Activated CD8-positive, alpha-beta memory T cell treated with anti-CD3 and anti-CD28 coated beads, Interleukin-2, amount 10 ng/mL, durations not matched to agents 7 days and 5 days (primary cell): Measurements from ENCODE around the gene B3GALT5. TPM values are rescaled to one million over a fixed set of nuclear protein-coding genes. Genes with fewer than 3 reads are reported as not detected.

Experiments used
- ATAC-seq: fragments of 150-1000 bp; cut with Tn5 transposase; one replicate; pipeline ENCODE4 v1.10.0; 2021; ENCODE audit warnings: moderate library complexity
- CTCF ChIA-PET: fragments of 350-600 bp; sonication (Branson Sonifier 250); formaldehyde crosslinking; loops from one replicate; lab custom pipeline; 2021; ENCODE audit warnings: antibody characterized with exemption; lab: Charles Lee
- DNase-seq: peaks from one replicate; pipeline ENCODE4 v3.0.0-alpha.2; 2020
- H3K27ac Mint-ChIP-seq: one replicate; pipeline ENCODE4 v1.8.0; 2021; ENCODE audit warnings: mild to moderate bottlenecking, mixed read lengths
- H3K27me3 Mint-ChIP-seq: one replicate; pipeline ENCODE4 v1.8.0; 2021; ENCODE audit warnings: mixed read lengths
- H3K36me3 Mint-ChIP-seq: one replicate; pipeline ENCODE4 v1.8.0; 2021; ENCODE audit warnings: mild to moderate bottlenecking, mixed read lengths
- H3K4me1 Mint-ChIP-seq: one replicate; pipeline ENCODE4 v1.8.0; 2021; ENCODE audit warnings: mixed read lengths
- H3K4me3 Mint-ChIP-seq: one replicate; pipeline ENCODE4 v1.8.0; 2021; ENCODE audit warnings: mild to moderate bottlenecking, moderate library complexity, mixed read lengths
- H3K9me3 Mint-ChIP-seq: one replicate; pipeline ENCODE4 v1.8.0; 2022; ENCODE audit warnings: low read depth, mixed read lengths
- total RNA-seq, 2 experiments: library from RNA; stranded (reverse); gene quantifications; one replicate each; pipeline ENCODE4 v1.2.3, GENCODE V29; 2021

B3GALT5 gene
- total RNA-seq, 2 experiments from 2014 or later = not detected

DNA sequence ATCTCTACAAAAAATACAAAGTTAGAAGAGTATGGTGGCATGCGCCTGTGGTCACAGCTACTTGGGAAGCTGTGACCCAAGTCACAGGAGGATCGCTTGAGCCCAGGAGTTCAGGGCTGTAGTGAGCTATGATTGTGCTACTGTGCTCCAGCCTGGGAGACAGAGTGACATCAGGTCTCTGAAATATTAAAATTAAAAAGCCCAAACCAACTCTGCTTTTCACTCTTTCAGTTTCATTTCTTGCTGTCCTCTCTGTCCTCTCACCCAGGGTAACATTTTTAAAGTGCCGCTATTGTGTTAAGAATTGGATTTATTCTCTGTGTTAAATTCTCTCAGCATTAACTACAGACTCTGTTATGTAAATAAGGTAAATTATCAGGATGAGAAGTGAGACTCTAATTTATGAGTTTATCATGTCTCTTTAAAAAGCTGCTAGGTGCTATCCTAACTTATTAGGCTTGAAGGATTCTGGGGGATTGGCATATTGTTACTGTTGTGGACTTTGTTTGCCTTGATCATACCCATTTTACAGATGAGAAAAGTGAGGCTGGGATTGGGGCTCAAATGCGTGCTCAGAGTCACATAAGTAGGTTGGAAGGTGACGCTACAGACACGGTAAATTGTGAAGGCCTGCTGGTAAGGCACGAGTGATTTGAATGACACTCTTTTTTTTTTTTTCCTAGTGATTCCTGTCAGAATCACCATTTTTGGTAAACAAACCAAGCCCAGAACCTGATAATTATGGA is 46.5 kb downstream of the B3GALT5 start:
- Mint-ChIP-seq H3K27me3 (peaks cover 3% of the 10 kb centered on the region), H3K9me3 (peaks cover 2% of the 10 kb centered on the region), H3K36me3 (no peaks in the 10 kb centered on the region), H3K4me1 (no peaks in the 10 kb centered on the region), H3K4me3 (no peak overlapping the region), H3K27ac (no peak overlapping the region)
- ATAC-seq (no peak), DNase-seq (no peak)
- CTCF ChIA-PET = no interaction called here

DNA sequence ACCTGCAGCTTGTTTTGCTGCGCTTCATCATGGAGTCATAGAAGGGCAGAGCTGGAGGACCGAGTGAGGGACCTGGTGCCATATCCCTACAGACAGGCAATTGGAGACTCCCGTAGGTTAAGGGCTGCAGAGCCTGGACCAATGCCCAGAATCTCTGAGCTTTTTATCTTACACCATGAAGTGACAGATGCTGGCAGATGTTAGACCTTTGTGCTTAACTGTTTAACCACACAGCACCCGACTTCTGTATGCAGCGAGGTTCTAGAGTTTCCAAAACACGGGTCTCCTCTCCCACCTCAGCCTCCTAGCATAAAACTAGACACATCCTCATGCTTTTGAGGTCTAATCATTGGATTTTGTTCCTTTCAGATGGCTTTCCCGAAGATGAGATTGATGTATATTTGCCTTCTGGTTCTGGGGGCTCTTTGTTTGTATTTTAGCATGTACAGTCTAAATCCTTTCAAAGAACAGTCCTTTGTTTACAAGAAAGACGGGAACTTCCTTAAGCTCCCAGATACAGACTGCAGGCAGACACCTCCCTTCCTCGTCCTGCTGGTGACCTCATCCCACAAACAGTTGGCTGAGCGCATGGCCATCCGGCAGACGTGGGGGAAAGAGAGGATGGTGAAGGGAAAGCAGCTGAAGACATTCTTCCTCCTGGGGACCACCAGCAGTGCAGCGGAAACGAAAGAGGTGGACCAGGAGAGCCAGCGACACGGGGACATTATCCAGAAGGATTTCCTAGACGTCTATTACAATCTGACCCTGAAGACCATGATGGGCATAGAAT is 47.6 kb downstream of the B3GALT5 start:
- H3K27me3 Mint-ChIP-seq = peaks cover 3% of the 10 kb centered on the region
- H3K4me1 Mint-ChIP-seq = no peaks in the 10 kb centered on the region
- H3K27ac Mint-ChIP-seq = no peak overlapping the region
- CTCF ChIA-PET = no interaction called here
- no peaks in the 10 kb centered on the region for H3K36me3 Mint-ChIP-seq
- DNase-seq (no peak), ATAC-seq (no peak)
- no peak overlapping the region for H3K4me3 Mint-ChIP-seq
- H3K9me3 Mint-ChIP-seq = peaks cover 2% of the 10 kb centered on the region

DNA sequence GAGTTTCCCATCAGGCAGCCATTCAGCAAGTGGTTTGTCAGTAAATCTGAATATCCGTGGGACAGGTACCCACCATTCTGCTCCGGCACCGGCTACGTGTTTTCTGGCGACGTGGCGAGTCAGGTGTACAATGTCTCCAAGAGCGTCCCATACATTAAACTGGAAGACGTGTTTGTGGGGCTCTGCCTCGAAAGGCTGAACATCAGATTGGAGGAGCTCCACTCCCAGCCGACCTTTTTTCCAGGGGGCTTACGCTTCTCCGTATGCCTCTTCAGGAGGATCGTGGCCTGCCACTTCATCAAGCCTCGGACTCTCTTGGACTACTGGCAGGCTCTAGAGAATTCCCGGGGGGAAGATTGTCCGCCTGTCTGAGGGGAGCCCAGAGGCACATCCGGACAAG is 48.4 kb downstream of the B3GALT5 start:
- ATAC-seq (no peak), DNase-seq (no peak)
- no peak overlapping the region for H3K4me3 Mint-ChIP-seq
- H3K9me3 Mint-ChIP-seq = peaks cover 2% of the 10 kb centered on the region
- H3K27ac Mint-ChIP-seq = no peak overlapping the region
- no peaks in the 10 kb centered on the region for H3K36me3 Mint-ChIP-seq
- H3K4me1 Mint-ChIP-seq = no peaks in the 10 kb centered on the region
- H3K27me3 Mint-ChIP-seq = peaks cover 3% of the 10 kb centered on the region
- CTCF ChIA-PET = no interaction called here

DNA sequence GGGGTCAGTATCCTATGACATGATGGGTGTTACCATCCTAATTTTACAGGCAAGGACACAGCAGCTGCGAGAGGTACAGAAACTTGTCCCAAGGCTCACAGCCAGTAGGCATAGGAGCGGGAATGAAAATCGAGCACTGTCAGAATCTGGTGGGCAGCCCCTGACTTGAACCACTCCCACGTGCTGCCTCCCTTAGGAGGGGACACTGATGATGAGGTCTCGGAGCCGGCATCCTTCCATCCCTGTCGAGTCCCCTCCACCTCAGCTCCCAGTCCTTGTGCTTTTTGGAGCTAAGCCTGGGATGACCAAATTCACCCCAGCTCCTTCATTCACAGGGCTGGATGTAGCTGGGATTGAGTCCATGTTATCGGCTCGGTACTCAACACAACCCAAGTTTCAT is 49.0 kb downstream of the B3GALT5 start:
- no peaks in the 10 kb centered on the region for H3K36me3 Mint-ChIP-seq
- no peak for DNase-seq
- H3K4me1 Mint-ChIP-seq = no peaks in the 10 kb centered on the region
- ATAC-seq = no peak
- H3K27me3 Mint-ChIP-seq = peaks cover 3% of the 10 kb centered on the region
- CTCF ChIA-PET = no interaction called here
- no peak overlapping the region for H3K27ac Mint-ChIP-seq
- peaks cover 2% of the 10 kb centered on the region for H3K9me3 Mint-ChIP-seq
- no peak overlapping the region for H3K4me3 Mint-ChIP-seq

DNA sequence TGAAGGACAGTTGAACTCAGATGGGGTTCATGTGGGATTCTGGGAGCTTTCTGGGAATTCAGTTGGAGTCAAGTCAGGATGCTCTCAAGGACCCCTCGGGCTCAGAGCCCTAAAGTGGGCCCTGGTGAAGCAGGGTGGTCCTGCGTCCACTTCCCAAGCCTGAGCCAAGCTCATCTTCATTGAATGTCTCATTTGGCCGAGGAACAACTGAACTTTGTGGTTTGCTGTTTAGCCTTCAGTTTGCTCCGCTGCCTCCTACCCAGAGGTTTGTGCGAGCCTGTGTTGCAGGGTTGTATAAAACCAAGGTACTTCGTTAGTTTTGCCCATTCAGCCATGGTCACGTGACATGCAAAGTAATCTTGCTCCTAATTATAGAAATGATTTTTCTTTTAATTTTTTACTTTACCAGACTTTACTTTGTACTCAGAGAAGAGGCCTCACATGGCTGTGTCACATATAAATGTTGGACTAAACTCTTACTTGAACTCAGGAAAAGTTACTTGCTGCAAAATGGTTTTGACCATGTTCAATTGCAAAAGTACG is 49.7 kb downstream of the B3GALT5 start:
- Mint-ChIP-seq H3K36me3 (no peaks in the 10 kb centered on the region), H3K27ac (no peak overlapping the region), H3K27me3 (peaks cover 3% of the 10 kb centered on the region), H3K9me3 (peaks cover 2% of the 10 kb centered on the region), H3K4me1 (no peaks in the 10 kb centered on the region), H3K4me3 (no peak overlapping the region)
- no peak for ATAC-seq
- no peak for DNase-seq
- CTCF ChIA-PET = no interaction called here

DNA sequence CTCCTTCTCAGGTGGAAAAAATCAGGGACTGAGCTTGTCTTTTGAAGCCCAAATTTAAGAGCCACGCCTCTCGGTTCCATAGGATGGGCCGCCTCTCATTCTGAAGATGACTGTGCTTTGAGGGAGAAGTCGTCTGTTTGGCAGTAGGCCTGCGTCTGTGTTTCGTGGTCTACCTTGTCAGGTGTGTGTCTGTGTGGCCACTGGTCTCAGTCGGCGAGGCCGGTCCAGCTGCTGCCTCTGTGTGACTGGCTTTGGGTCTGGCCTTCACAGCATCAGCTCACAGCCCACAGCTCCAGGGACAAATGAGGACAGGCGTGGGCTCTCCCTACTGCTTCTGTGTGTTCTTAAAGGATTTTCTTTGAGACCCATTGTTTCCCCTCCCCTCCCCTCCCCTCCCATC is 50.3 kb downstream of the B3GALT5 start:
- Mint-ChIP-seq H3K9me3 (no peaks in the 10 kb centered on the region), H3K4me1 (no peaks in the 10 kb centered on the region), H3K27ac (no peak overlapping the region), H3K27me3 (peaks cover 3% of the 10 kb centered on the region), H3K4me3 (no peak overlapping the region), H3K36me3 (no peaks in the 10 kb centered on the region)
- ATAC-seq (no peak), DNase-seq (no peak)
- CTCF ChIA-PET = no interaction called here

DNA sequence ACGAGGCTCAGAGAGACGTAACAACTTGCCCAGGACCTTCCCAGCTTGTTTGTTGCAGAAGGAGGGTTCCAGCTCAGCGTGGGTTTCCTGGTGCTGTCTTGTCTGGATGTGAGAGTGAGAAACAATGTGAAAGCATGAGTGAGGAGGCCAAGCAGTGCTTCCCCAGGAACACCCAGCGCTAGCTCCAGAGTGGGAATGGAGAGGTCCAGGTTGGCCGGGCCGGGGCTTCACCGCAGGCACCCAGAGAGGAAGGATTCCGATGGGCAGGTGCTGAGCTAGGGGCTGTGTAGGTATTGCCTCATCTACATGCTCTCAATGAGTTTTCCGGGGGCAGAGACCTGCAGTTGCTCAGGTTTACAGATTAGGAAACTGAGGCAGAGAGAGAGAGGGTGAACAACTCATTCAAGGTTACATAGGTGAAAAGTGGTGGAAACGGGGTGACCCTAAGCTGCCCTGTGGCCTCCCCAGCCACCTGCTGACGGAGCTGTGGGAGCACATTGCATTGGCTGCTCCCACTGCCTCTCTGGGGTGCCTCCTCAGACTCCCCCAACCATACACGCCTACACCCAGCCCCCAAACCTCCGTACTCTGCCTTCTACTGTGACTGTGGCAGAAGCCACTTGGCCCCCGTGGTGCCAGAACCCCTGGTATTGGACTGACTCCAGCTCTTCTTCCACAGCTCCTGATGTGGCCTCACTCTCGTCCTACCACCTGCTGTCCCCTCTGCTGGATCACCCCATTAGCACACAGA is 51.2 kb downstream of the B3GALT5 start:
- H3K4me1 Mint-ChIP-seq = no peaks in the 10 kb centered on the region
- CTCF ChIA-PET = no interaction called here
- peaks cover 3% of the 10 kb centered on the region for H3K27me3 Mint-ChIP-seq
- DNase-seq (no peak), ATAC-seq (no peak)
- H3K9me3 Mint-ChIP-seq = no peaks in the 10 kb centered on the region
- H3K36me3 Mint-ChIP-seq = no peaks in the 10 kb centered on the region
- H3K27ac Mint-ChIP-seq = no peak overlapping the region
- H3K4me3 Mint-ChIP-seq = no peak overlapping the region

DNA sequence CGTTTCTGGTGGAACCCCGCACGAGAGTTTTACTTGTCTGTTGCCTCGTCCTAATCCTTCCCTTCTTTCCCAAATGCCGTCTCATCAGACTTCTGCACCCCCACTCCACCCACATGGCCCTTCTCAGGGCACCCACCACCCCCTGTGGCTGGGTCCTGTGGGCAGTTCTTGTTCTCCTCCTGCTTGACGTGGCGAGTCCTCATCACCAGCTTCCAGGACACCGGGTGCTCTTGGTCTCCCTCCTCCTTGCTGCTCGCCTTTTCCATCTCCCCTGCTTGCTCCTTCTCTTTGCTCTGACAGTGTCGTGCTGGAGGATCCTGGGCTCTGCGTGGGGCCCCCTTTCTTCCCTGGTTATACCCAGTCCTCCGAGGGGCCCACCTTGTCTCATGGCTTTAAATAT is 51.8 kb downstream of the B3GALT5 start:
- no peaks in the 10 kb centered on the region for H3K27me3 Mint-ChIP-seq
- CTCF ChIA-PET = no interaction called here

DNA sequence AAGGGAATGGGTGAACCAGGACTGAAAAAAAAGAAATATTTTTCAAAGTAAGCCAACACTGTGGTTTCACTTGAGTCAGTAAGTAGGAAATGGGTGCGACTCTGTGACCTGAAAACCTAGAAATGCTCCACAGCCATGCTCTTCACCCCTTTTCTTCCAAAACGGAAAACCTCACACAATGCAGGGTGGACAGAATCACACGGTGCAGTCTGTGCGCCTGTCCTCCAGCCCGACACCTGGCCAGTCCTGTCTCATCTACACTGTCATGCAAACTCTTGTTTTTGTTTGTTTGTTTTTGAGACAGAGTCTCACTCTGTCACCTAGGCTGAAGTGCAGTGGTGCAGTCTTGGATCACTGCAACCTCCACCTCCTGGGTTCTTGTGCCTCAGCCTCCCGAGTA is 53.3 kb downstream of the B3GALT5 start:
- H3K36me3 Mint-ChIP-seq = no peaks in the 10 kb centered on the region
- H3K4me3 Mint-ChIP-seq = no peak overlapping the region
- no peaks in the 10 kb centered on the region for H3K4me1 Mint-ChIP-seq
- CTCF ChIA-PET = no interaction called here
- ATAC-seq = no peak
- H3K27ac Mint-ChIP-seq = no peak overlapping the region
- no peaks in the 10 kb centered on the region for H3K27me3 Mint-ChIP-seq
- no peak for DNase-seq
- H3K9me3 Mint-ChIP-seq = no peaks in the 10 kb centered on the region

More for the DNA sequence above, 51.8 kb downstream of the B3GALT5 start:
- no peak overlapping the region for H3K4me3 Mint-ChIP-seq
- no peak for DNase-seq
- no peaks in the 10 kb centered on the region for H3K36me3 Mint-ChIP-seq
- no peaks in the 10 kb centered on the region for H3K4me1 Mint-ChIP-seq
- no peak overlapping the region for H3K27ac Mint-ChIP-seq
- ATAC-seq = no peak
- H3K9me3 Mint-ChIP-seq = no peaks in the 10 kb centered on the region

DNA sequence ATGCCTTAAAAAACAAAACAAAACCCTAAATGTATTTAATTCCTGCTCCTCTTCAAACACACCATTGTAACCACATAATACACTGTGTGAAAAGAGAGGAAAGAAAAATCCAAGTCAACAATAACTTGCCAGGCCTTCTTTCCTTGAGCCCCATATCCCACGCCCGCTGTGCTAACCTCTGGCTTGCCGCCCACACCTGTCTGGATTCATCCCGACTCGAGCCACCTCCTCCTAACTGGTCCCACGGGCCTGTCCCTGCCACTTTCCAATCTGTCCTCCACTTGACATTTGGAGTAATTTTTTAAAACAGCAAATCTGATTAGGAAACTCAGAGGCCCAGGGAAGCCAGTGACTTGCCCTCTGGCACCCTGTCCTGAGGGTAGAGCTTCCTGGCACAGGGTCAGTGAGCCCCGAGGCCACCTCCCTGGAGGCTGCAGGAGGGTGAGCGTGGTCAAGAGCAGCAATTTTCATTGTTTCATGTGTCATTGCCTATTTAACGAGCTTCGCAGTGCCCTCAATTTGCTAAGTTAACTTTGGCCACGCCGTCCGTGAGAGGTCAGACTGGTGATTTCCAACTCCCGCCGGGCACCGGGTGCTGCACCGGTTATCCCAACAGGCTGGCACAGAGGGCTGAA is 54.1 kb downstream of the B3GALT5 start:
- Mint-ChIP-seq H3K9me3 (no peaks in the 10 kb centered on the region), H3K4me1 (no peaks in the 10 kb centered on the region), H3K4me3 (no peak overlapping the region), H3K27me3 (no peaks in the 10 kb centered on the region), H3K27ac (no peak overlapping the region), H3K36me3 (no peaks in the 10 kb centered on the region)
- no peak for DNase-seq
- no peak for ATAC-seq
- CTCF ChIA-PET = no interaction called here

DNA sequence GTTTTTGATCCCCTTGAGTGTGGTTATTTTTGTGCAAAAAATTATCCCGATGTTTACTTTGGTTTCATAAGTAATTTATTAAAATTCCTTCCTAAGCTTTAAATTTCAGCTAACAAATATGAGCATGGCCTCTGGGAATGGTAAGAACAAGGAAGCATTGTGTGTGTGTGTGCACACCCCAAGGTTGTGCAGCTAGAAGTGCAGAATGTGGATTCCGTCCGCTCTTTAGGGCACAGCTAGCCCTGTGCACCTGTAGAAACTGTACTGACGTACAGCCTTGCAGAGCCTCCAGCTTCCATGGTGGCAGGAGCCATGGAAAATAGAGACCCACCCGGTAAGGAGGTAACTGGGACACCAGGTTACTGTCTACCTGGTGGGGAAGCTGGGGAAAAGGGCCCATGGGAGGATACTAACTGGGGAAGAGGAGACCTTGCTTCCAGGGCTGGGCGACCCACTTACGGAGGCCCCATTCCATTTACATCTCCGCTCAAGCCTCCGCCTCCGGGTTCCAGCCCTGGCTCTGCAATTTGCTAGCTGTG is 54.7 kb downstream of the B3GALT5 start:
- H3K27ac Mint-ChIP-seq = no peak overlapping the region
- CTCF ChIA-PET = no interaction called here
- no peaks in the 10 kb centered on the region for H3K27me3 Mint-ChIP-seq
- H3K9me3 Mint-ChIP-seq = no peaks in the 10 kb centered on the region
- H3K4me1 Mint-ChIP-seq = no peaks in the 10 kb centered on the region
- ATAC-seq = no peak
- DNase-seq = no peak
- H3K4me3 Mint-ChIP-seq = no peak overlapping the region
- H3K36me3 Mint-ChIP-seq = no peaks in the 10 kb centered on the region

DNA sequence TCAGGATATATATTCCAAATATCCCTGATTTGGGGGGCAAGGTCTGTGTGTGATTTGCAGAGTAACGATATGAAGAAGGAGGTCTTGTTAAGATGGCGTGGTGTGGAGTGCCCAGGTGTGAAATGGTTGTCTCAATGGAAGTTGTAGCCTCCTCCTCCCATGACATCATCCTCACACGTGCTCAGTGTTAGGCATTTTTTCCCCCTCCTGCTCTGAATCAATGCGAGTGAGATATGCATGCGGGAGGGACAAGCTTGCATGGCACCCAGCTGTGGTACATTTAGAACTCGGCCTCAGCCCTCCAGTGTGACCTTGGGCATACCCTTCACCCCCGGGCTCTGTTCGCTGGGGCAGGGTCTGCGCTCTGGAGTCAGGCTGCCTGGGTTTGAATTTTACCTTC is 55.6 kb downstream of the B3GALT5 start:
- CTCF ChIA-PET = no interaction called here
- Mint-ChIP-seq H3K9me3 (no peaks in the 10 kb centered on the region), H3K27ac (no peak overlapping the region), H3K4me1 (no peaks in the 10 kb centered on the region), H3K27me3 (no peaks in the 10 kb centered on the region), H3K36me3 (no peaks in the 10 kb centered on the region), H3K4me3 (no peak overlapping the region)
- no peak for ATAC-seq
- DNase-seq = no peak

DNA sequence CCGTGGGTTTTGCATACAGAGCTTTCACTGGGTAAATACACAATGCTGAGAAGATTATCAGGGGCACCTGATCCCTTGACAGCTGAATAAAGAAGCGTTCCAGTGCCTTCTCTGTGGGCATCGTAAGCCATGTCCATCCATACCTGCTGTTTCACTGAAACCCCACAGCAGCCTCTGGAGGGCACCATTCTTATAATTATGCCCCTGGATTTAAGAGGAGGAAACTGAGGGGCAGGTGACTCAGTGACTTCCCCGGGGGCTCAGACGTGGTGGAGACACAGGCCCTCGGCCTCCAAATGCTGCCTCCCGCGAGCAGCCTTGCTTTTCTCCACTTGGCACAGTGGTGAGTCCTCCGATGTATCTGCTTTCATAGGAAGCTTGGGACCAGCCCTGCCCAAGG is 56.7 kb downstream of the B3GALT5 start:
- no peak overlapping the region for H3K27ac Mint-ChIP-seq
- no peaks in the 10 kb centered on the region for H3K36me3 Mint-ChIP-seq
- H3K27me3 Mint-ChIP-seq = no peaks in the 10 kb centered on the region
- H3K9me3 Mint-ChIP-seq = no peaks in the 10 kb centered on the region
- DNase-seq (no peak), ATAC-seq (no peak)
- no peaks in the 10 kb centered on the region for H3K4me1 Mint-ChIP-seq
- no peak overlapping the region for H3K4me3 Mint-ChIP-seq
- CTCF ChIA-PET = no interaction called here
